KMS-11 (cell line): ENCODE data around the gene IFI27.

ENCODE experiments used
- H2AFZ ChIP-seq: fragments of 200-600 bp; sonication (generic); 2 replicates; pipeline ENCODE4 v1.6.1; 2016; ENCODE audit warnings: antibody characterized with exemption, mixed run types, low read depth
- H3K27ac ChIP-seq: fragments of 200-600 bp; sonication (generic); 2 replicates; pipeline ENCODE4 v1.6.1; 2016; ENCODE audit warnings: mild to moderate bottlenecking, mixed run types
- H3K27me3 ChIP-seq: fragments of 200-600 bp; sonication (generic); 2 replicates; pipeline ENCODE4 v1.6.1; 2017; ENCODE audit warnings: mild to moderate bottlenecking, low read depth, mixed run types, moderate library complexity; ENCODE audit not compliant: insufficient read depth
- H3K36me3 ChIP-seq: fragments of 200-600 bp; sonication (generic); 2 replicates; pipeline ENCODE4 v1.6.1; 2017; ENCODE audit warnings: mild to moderate bottlenecking, mixed run types; ENCODE audit not compliant: insufficient read depth
- H3K4me1 ChIP-seq: fragments of 200-600 bp; sonication (generic); 2 replicates; pipeline ENCODE4 v1.6.1; 2016; ENCODE audit warnings: mild to moderate bottlenecking, low read depth, mixed run types; ENCODE audit not compliant: poor library complexity, severe bottlenecking
- H3K4me2 ChIP-seq: fragments of 200-600 bp; sonication (generic); 2 replicates; pipeline ENCODE4 v1.7.0; 2016; ENCODE audit warnings: mild to moderate bottlenecking, mixed run types
- H3K4me3 ChIP-seq: fragments of 200-600 bp; sonication (generic); IDR thresholded peaks from 2 replicates; pipeline ENCODE4 v1.6.1; 2017; ENCODE audit warnings: low read depth, low read length, mixed read lengths; ENCODE audit not compliant: insufficient read depth
- H3K79me2 ChIP-seq: fragments of 200-600 bp; sonication (generic); 2 replicates; pipeline ENCODE4 v1.6.1; 2016; ENCODE audit warnings: low read depth, mixed run types; ENCODE audit not compliant: insufficient read depth
- H3K9ac ChIP-seq: fragments of 200-600 bp; sonication (generic); 2 replicates; pipeline ENCODE4 v1.6.1; 2016; ENCODE audit warnings: mild to moderate bottlenecking, mixed run types
- H4K20me1 ChIP-seq: fragments of 200-600 bp; sonication (generic); 2 replicates; pipeline ENCODE4 v1.6.1; 2016; ENCODE audit warnings: mild to moderate bottlenecking, mixed run types; ENCODE audit not compliant: insufficient read depth
- TF ChIP-seq, protein P1 (sequence below): fragments of 200-600 bp; sonication (generic); conservative IDR thresholded peaks from 2 replicates; pipeline ENCODE4 v1.6.1; 2017; ENCODE audit warnings: low read depth, mild to moderate bottlenecking, antibody characterized with exemption, low read length, moderate library complexity, mixed read lengths

IFI27 gene

DNA sequence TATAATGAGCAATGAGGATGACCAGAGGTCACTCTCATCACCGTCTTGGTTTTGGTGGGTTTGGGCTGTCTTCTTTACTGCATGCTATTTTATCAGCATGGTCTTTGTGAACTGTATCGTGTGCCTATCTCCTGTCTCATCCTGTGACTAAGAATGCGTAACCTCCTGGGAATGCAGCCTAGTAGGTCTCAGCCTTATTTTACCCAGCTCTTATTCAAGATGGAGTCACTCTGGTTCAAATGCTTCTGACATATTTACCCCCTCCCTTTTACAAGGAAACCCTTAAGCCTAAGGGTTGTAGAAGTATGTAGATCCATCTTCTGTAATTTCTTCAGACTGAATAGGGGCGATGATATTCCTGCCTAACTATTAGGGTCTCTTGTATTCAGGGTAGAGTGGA lies 21.1 kb upstream of the IFI27 start:
- no peaks in the 10 kb centered on the region for H4K20me1 ChIP-seq
- no peak overlapping the region for H3K27ac ChIP-seq
- no peak overlapping the region for H3K9ac ChIP-seq
- no peaks in the 10 kb centered on the region for H3K79me2 ChIP-seq
- H2AFZ ChIP-seq: no peak overlapping the region
- TF ChIP-seq, protein P1, sequence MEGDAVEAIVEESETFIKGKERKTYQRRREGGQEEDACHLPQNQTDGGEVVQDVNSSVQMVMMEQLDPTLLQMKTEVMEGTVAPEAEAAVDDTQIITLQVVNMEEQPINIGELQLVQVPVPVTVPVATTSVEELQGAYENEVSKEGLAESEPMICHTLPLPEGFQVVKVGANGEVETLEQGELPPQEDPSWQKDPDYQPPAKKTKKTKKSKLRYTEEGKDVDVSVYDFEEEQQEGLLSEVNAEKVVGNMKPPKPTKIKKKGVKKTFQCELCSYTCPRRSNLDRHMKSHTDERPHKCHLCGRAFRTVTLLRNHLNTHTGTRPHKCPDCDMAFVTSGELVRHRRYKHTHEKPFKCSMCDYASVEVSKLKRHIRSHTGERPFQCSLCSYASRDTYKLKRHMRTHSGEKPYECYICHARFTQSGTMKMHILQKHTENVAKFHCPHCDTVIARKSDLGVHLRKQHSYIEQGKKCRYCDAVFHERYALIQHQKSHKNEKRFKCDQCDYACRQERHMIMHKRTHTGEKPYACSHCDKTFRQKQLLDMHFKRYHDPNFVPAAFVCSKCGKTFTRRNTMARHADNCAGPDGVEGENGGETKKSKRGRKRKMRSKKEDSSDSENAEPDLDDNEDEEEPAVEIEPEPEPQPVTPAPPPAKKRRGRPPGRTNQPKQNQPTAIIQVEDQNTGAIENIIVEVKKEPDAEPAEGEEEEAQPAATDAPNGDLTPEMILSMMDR: no peak
- no peaks in the 10 kb centered on the region for H3K36me3 ChIP-seq
- H3K27me3 ChIP-seq: no peaks in the 10 kb centered on the region
- no peaks in the 10 kb centered on the region for H3K4me1 ChIP-seq
- no peak overlapping the region for H3K4me2 ChIP-seq
- H3K4me3 ChIP-seq: no peak overlapping the region

DNA sequence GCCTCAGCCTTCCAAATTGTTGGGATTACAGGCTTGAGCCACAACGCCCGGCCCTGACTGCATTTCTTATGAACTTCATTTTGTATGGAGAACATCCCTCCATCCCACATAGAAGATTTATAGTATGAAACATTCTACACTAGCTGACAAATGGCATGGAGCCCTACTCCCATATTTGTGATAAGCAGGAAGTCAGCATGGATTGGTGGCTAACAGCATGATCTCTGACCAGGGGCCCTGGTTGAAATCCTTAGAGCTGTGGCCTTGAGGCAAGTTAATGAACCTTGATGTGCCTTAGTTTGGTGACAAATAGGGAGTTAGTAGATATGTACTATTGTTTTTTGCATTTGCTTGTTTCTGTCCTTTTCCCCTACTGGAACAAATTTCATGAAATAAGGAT lies 17.1 kb upstream of the IFI27 start:
- TF ChIP-seq, protein P1: no peak
- H3K9ac ChIP-seq: no peak overlapping the region
- H3K79me2 ChIP-seq: no peaks in the 10 kb centered on the region
- no peak overlapping the region for H3K4me3 ChIP-seq
- no peaks in the 10 kb centered on the region for H4K20me1 ChIP-seq
- no peaks in the 10 kb centered on the region for H3K27me3 ChIP-seq
- no peaks in the 10 kb centered on the region for H3K36me3 ChIP-seq
- no peaks in the 10 kb centered on the region for H3K4me1 ChIP-seq
- H3K27ac ChIP-seq: no peak overlapping the region
- no peak overlapping the region for H3K4me2 ChIP-seq
- no peak overlapping the region for H2AFZ ChIP-seq

DNA sequence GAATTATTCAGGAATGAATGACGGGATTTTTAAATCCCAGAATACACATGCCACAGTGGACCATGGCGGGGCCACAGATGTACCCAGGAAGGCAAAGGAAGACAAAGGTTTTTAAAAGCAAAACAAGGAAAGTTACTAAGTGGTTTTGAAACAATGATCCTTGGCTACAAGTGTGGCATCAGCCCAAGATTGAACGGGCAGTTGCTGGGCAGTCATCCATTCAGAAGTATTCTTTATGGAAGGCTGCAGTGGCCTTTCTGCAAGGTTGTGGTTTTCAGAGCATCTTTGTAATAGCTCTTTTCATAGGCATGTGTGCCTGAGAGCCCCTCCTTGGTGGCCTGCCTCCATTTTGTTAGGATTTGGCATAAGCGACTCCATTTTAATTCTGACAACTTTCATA lies 13.4 kb upstream of the IFI27 start:
- Histone ChIP-seq H3K36me3 (no peaks in the 10 kb centered on the region), H3K9ac (no peak overlapping the region), H3K4me1 (no peaks in the 10 kb centered on the region), H3K4me2 (no peak overlapping the region), H3K27ac (no peak overlapping the region), H3K27me3 (no peaks in the 10 kb centered on the region), H3K4me3 (no peak overlapping the region), H2AFZ (no peak overlapping the region), H4K20me1 (no peaks in the 10 kb centered on the region), H3K79me2 (no peaks in the 10 kb centered on the region)
- TF ChIP-seq, protein P1: no peak

DNA sequence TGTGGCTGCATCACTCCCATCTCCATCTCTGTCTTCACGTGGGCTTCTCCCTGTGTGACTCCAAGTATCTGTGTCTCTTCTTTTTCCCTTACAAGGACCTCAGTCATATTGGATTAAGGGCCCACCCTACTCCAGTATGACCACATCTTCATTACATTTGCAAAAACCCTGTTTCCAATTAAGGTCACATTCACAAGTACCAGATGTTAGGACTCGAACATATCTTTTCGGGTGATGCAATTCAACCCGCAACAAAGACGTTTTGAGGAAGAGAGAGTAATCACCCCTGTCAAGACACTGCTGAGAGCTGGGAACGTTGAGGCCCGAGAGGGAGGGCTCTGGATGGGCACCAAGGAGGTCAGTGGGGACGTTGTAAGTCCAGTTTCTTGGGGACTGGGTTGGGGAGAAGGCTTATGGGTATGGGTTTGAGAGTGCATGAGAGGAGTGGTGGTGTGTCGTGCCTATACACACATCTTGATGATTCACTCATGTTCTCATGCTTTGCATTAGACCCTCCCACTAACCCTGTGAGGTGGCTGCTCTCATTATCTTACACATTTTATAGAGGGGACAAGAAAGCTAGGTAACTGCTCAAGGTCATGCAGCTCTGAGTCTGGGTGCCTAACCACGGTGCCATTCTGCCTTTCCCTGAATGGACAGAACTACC lies 12.1 kb upstream of the IFI27 start:
- H3K27me3 ChIP-seq: no peaks in the 10 kb centered on the region
- no peak overlapping the region for H2AFZ ChIP-seq
- no peak overlapping the region for H3K4me3 ChIP-seq
- TF ChIP-seq, protein P1: no peak
- no peaks in the 10 kb centered on the region for H3K79me2 ChIP-seq
- no peak overlapping the region for H3K27ac ChIP-seq
- H3K36me3 ChIP-seq: no peaks in the 10 kb centered on the region
- H3K4me1 ChIP-seq: no peaks in the 10 kb centered on the region
- H4K20me1 ChIP-seq: no peaks in the 10 kb centered on the region
- no peak overlapping the region for H3K4me2 ChIP-seq
- H3K9ac ChIP-seq: no peak overlapping the region
